HG03139 (cell line): ENCODE data around the gene ADTRP.

Experiments used
- ATAC-seq: cut with Tn5 transposase; IDR thresholded peaks from one replicate; pipeline ENCODE4 v1.9.1; 2021; ENCODE audit not compliant: unreplicated experiment

The ADTRP gene

DNA sequence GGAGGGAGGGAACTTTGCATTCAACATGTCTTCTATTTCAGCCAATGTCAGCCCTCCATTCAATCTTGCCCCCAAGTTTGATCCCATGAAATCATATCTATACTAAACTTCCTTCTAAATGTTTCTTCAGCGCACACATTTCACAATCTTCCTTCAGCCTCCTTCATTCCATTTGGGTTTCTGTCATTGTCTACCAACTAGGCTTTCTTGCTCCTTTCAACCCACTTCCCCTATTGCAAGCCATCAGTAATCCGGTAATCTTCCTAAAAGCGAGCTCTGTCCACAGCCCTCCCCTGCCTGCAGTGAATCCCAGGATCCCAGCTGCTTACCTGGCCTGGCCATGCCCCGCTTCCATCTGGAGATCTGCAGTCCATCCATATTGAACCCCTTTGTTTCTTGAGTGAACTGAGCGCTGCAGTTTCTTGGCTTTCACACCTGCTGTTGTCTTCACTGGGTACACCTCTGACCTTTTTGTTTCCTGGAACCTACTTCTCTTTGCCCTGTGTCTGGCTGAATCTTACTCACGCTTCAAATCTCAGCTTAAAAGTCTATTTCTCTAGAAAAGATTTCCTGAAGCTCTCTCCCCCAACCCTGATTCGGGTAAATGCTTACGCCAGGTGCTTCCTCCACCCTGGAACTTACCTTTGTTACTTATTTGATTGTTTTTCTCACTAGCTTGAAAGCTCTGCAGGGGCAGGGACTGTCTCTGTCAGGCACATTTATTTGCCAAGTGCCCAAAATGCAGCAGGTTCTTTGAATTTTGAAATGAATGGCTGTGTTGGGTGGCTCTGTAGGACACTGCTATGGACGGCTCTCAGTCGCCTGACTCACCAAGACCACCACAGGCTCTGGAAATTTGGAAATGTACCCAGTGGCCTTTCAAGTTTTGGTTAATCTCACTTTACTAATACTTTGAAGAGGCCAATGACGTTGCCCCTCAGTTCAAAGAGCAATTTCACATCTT lies 50.3 kb downstream of the ADTRP start:
- no peak for ATAC-seq

DNA sequence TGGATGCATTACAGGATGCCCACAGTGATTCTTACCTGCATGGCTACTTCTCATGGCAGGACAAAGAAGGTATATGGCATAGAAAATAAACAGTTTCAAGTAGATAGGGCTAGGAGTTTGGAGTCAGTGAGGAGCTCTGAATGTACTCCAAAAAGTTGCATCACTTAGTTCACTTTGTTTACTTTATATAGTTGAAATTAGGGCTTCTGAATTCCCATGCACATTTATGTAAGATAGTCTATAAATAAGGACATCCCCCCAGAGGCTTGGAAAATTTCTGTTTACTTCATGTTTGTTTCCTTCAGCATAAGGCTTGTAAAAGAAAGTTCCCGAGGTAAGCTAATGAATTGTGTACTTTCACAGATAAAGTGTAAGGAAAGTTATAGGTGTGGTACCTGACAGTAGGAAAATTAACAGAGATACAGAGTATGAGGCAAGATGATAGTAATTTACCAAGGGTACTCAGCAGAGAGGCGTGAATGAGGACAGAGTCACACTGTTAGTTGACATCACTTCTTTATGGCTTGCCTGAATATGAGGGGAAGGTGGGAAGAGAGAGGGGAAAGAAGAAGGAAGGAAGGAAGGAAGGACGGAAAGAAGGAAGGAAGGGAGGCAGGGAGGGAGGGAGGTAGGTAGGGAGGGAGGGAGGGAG lies 51.1 kb downstream of the ADTRP start:
- ATAC-seq: no peak

DNA sequence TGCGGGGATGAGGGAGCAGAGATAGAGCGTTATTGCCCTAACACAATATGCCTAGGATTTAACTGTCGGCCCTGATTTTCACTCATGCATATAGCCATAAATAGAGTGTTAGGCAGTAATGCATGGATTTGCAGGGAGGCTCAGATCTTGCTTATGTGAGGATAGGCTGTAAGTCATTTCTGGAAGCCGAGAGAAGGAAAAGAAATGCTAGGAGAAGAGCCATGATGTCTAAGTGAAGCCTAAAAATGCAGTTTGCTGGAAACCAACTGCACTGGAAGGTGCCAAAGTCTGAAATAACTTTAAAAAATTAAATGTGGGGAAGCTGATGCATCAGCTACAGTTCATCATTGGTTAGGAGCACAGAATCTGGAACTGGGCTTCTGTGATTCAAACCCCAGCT lies 54.3 kb downstream of the ADTRP start:
- no peak for ATAC-seq

DNA sequence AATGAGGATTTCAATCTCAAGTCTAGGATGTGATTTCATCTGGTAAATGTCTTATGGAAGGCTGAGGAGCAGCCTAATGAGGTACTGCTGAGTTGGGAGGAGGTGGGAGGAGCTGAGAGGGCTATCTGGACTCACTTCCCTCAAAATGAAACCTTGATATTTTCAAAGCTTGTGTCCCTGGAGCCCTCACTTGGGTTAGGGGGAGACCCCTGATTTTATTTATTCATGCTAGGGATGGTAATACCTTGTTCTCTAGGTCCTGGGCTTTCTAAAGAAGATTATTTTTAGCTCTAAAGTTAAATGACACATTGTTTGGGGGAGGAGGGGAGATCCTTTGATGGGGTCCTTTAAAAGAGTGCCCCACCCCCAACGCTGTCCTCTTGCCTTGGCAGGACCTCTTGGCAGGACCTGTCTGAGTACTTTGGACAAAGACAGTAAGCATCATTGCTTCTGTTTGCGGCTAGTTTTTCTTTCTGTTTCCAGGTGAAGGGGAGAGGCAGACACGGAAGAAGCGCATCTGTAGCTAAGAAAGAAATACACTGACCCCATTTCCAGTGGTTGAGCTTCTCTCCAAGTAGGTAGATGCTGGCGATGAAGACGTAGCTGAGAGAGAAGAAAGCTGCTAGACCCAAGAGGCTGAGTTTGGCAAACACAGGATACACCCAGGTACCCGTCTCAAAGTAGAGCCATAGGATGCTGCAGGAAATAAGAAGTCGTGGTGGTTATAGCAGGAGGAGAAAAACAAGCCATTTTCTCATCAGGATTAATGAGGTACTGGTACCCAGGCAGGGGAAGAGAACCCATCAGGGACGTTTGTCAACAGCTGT lies 55.6 kb downstream of the ADTRP start:
- no peak for ATAC-seq

DNA sequence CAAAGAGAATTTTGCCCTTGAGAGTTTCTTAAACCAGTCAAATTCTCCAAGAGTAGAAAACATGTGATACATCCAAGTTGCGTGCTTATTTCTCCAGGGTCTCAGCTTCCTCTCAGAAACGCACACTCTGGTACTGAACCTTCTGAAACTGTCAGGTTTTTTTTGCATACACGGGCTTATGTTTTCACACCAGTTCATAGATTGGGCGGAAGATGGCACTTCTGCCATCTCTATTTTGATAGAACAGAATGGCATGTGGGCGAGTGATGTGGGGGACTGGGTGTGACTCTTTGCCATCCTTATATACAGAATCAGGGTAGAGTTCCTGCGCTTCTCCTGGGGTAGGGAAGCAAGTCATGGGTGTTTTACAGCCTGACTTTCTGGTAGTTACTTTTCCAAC lies 56.4 kb downstream of the ADTRP start:
- no peak for ATAC-seq

GRCh38 chr6:11718463-11718862 lies 60.1 kb downstream of the ADTRP start:
- no peak for ATAC-seq

GRCh38 chr6:11718031-11718430 lies 60.6 kb downstream of the ADTRP start:
- ATAC-seq: no peak

- ATAC-seq: no peak
These were observed 63.8 kb downstream of the ADTRP start for GRCh38 chr6:11714798-11715285.

DNA sequence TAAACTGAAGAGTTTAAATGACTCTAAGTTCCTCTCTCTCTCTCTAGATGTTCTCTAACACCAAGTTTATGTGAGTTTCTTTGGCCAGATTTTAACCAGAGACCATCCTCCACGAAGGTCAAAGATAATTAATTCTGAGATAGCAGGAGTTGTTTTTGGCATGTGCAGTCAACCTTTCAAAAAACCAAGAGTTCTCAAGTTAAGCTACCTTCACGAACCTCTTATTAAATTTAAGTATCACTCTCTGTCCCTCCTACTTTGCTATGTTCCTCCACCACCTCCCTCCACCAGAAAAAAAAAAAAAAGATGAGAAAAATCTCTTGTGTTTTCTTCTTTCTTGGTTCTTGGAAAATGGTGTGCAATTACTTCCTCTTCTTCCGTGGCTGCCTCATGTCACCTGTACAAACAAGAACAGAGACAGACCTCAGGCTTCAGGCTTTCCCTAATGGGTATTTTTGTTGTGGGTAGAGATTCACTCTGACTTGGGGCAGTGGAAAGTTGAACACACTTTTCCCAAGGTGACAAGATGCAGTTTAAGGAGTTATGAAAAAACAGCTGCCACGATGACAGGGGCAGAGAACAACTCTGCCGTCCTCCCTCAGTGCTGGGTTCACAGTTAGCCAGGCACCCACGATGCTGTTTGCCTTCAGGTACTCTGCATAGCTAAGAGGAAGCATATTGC lies 64.3 kb downstream of the ADTRP start:
- no peak for ATAC-seq

DNA sequence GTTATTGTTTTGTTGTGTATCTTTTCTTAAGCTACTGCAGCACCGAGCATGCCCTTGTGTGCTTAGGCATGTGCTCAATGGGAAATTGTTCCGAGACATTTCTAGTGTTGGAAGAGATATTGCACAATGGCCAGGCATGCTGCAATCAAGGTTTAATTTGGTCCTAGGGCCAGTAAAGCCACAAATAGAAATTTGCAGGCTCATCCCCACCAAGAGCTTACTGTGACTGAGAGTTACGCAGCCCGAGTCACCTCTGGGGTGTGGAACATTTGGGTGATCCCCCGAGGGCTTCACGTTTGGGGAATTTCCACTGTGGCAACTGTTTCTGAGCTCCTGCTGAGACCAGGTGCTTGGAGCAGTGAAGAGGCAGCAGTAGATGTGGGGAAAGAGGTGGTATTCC lies 65.8 kb downstream of the ADTRP start:
- no peak for ATAC-seq

DNA sequence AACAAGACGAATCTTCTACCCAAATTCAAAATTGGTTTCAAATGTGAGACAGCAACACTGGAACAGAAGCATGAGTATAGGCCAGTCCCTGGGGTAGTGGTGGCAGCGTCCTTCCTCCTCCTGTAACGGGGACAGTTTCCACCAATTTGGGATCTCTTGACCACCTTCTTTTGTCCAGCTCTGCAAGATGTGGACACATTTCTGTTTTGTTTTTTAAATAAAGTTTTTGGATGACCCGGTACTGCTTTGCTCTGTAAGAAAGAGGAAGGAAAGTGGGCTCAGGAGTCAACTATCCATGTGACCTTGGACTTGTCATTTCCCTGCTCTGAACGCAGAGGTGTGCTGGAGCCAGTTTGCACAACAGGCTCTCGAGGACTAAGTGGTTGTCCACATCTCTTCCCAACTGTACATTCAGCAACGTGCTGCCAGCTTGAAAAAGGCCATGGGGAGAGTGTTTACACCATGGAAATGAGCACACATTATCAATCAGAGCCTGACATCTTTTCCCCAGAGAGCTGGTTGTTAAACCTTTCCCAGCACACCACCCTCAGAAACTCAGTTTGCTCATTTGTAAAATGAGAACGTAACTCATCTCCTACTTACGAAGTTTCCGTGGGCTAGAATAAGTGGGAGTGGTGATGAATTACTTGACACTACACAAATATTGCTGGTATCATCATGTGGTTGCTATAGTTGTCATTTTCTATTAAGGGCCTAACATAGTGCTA lies 66.5 kb downstream of the ADTRP start:
- ATAC-seq: no peak

DNA sequence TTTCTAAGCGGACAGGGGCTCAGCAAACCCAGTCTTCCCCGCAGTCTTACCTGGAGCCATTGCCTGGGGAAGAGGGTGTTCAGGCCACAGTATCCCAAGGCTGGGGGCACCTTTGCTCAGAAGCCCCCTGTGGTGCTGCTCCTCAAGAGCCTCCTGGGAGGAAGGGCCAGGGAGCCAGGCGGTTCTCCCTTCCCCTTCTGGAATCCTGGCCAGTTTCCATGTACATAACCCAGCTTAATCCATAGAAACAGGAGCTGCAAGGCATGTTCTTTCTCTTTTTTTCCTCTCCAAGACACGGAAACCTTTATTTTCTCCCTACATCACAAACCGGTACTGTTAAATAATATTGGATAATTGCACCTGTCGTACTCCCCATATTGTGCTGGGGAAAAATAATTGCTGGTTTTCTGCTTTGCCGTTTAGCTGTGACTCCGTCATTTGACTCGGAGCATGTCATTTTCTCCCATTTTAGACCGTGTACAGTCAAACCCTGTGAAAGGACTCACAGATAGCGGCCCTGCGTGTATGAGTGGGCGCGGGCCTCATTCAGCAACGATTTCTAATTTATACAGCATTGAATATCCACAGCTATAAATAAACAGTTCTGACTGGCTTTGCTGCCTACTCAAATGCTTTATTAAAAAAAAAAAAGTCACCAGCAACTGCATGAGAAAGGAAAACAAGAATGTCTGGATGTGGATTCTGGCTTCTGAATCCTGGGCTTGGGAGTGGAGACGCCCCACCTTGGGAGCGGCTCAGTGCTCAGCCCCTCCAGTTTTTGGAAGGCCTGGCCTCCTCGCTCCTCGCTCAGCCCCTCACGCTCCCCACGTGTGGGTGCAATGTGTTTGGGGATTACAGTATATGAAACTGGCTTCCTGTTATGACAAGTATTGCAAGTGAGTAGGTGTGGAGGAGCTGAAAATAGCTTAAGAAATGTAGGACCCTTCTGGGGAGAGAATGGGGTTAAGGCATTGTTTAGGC lies 67.3 kb downstream of the ADTRP start:
- ATAC-seq: no peak

DNA sequence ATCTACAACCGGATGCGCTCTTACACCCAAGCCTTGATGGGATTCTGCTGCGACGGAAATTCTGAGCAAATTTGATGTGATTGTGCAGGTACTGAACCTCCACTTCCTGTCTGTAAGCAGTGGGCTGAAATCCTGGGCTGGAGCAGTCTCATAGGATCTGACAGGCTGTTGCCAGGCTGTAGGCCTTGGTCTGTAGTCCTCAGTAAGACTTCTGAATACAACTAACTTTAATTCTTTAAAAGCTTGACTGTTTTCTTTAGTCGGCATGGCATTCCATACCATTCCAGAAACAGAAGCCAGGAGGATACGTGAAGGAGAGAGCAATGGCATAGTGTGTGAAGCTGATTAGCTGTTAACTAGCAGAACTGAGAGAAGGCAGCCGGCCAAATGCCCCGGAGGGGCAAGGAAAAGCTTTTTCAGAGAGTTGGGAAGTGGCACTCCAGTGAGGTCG lies 68.3 kb downstream of the ADTRP start:
- ATAC-seq: no peak

- no peak for ATAC-seq
These were observed 72.4 kb downstream of the ADTRP start for GRCh38 chr6:11706171-11706570.

- ATAC-seq: no peak
These were observed 73.1 kb downstream of the ADTRP start for GRCh38 chr6:11705483-11705882.

GRCh38 chr6:11705069-11705468 lies 73.5 kb downstream of the ADTRP start:
- no peak for ATAC-seq

DNA sequence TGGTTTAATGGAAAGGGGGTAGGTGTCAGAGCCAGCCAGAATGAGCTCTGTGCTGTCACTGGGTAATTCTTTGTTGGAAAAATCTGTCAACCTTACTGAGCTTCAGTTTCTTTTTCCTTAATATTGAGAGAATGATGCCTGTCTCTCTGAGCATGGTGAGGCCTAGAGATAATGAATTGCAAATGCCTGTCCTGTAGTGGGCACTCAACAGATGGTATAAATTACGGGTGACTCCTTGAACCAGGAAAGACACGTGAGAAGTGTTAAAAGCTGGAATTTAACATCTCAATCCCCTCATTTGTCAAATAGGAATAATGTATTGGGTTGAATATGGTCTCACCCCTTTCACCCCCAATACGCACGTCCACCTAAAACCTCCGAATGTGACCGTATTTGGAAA lies 74.9 kb downstream of the ADTRP start:
- no peak for ATAC-seq

DNA sequence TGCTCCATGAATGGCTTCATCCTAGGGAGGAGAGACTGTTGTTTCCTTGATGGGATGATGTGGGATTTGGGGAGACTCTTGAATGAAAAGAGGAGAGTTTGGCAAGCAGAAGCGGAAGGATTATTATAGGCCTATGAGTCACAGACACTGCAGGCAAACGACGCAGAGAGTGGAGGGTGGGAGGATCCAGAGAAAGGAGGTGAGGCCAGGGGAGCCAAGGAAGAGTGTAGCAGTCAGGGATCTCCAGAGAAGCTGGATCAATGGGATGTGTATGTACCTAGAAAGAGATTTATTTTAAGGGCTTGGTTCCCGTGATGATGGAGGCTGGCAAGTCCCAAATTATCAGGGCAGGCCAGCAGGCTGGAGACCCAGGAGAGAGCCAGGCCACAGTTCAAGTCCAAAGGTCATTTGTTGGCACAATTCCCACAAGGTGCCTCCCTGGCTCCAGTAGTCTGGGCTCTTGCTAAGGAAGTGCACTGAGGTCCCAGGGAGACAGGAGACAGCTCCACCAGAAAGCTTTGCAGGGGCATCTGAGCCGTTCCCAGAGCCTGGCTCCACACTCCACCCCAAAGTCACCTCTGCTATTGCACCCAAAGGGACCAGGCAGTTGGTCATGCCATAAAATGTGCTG lies 76.0 kb downstream of the ADTRP start:
- ATAC-seq: no peak
